Testis (tissue), 2 donors: Measurements from ENCODE around the gene ARHGAP31.

Experiments
- CTCF ChIP-seq, 3 experiments: fragments of 450-650 bp in 2 of 3; fragments of 200-600 bp in 1 of 3; sonication (generic) in 1 of 3; IDR thresholded peaks; one replicate each; pipeline ENCODE4 v1.5.1; 2016 to 2019; ENCODE audit warnings: antibody characterized with exemption in 3 of 3, mild to moderate bottlenecking in 2 of 3, moderate library complexity in 1 of 3
- POLR2A ChIP-seq: fragments of 450-650 bp; IDR thresholded peaks from one replicate; pipeline ENCODE4 v1.6.1; 2017; ENCODE audit warnings: antibody characterized with exemption, mild to moderate bottlenecking, moderate library complexity

GRCh38 chr3:119376758-119377157 lies 82.6 kb downstream of the ARHGAP31 start:
- TF ChIP-seq CTCF (IDR thresholded peaks at IDR 0.05), result no peak
- no peak for TF ChIP-seq POLR2A
